Upper lobe of left lung (tissue), 6 donors: ENCODE data around the gene GAMT. TPM values are rescaled to one million over a fixed set of nuclear protein-coding genes. Genes with fewer than 3 reads are reported as not detected.

Source experiments
- ATAC-seq, 2 donors: fragments of 200-7000 bp; cut with Tn5 transposase; one replicate each; pipeline ENCODE4 v1.9.1; 2022; ENCODE audit warnings: mild to moderate bottlenecking in 2 of 2, moderate library complexity in 2 of 2; ENCODE audit not compliant: low FRiP score in 2 of 2
- DNase-seq, 2 donors: peaks; one replicate each; pipeline ENCODE4 v3.0.0-alpha.2; 2019 to 2020
- H3K27ac ChIP-seq, 4 donors: fragments of 200-600 bp; sonication (generic); one replicate each; pipeline ENCODE4 v1.5.1; 2016 to 2019
- H3K27me3 ChIP-seq, 4 donors: fragments of 200-600 bp; sonication (generic); one replicate each; pipeline ENCODE4 v1.5.1; 2017 to 2019
- H3K36me3 ChIP-seq, 4 donors: fragments of 200-600 bp; sonication (generic); one replicate each; pipeline ENCODE4 v1.5.1; 2016 to 2019
- H3K4me1 ChIP-seq, 4 donors: fragments of 200-600 bp; sonication (generic); one replicate each; pipeline ENCODE4 v1.5.1; 2018 to 2019
- H3K4me3 ChIP-seq, 4 donors: fragments of 200-600 bp; sonication (generic); one replicate each; pipeline ENCODE4 v1.5.1; 2017 to 2019; ENCODE audit warnings: mild to moderate bottlenecking in 2 of 4, moderate library complexity in 1 of 4
- H3K9me3 ChIP-seq, 4 donors: fragments of 200-600 bp; sonication (generic); one replicate each; pipeline ENCODE4 v1.5.1; 2018 to 2019
- CTCF ChIP-seq, 6 experiments: fragments of 450-650 bp in 4 of 6; fragments of 200-600 bp in 2 of 6; sonication (generic) in 2 of 6; IDR thresholded peaks; one replicate each; pipeline ENCODE4 v1.5.1; 2016 to 2019; ENCODE audit warnings: antibody characterized with exemption in 6 of 6
- EP300 ChIP-seq, 4 donors: sonication (generic); formaldehyde crosslinking; IDR thresholded peaks; one replicate each; pipeline ENCODE4 v1.5.1; 2017; ENCODE audit warnings: antibody characterized with exemption in 4 of 4, control low read depth in 2 of 4
- POLR2A ChIP-seq, 4 donors: fragments of 450-650 bp; IDR thresholded peaks; one replicate each; pipeline ENCODE4 v1.5.1; 2016 to 2017; ENCODE audit warnings: antibody characterized with exemption in 4 of 4, mild to moderate bottlenecking in 2 of 4
- POLR2AphosphoS5 ChIP-seq, 2 donors: sonication (generic); formaldehyde crosslinking; IDR thresholded peaks; one replicate each; pipeline ENCODE4 v1.5.1; 2017; ENCODE audit warnings: antibody characterized with exemption in 2 of 2
- WGBS, 2 donors: methylation state at CpG; one replicate each; pipeline ENCODE4 v1.1.5; 2017 to 2018; 5-methylcytosine and 5-hydroxymethylcytosine counted together
- total RNA-seq, 6 donors: library from RNA; depleted of rRNA in 4 of 6; stranded (reverse); fragments of >200 nt in 4 of 6; gene quantifications; one replicate each; pipeline versions ENCODE4 v1.1.0 to v1.2.1, GENCODE V29; 2016 to 2021
- donor health status: DM: no; HTN: no; CAD: no; lungs with moderate emphysema.
- donor health status: DM: no; HTN: yes; CAD: no; lungs with severe emphysema.

Gene GAMT
- total RNA-seq, 6 donors from 2014 or later = 4.0 to 12.1 (median 8.1) TPM

- no peak overlapping the region for H3K4me3 ChIP-seq
- TF ChIP-seq EP300 (IDR thresholded peaks at IDR 0.05) (no peak), POLR2AphosphoS5 (IDR thresholded peaks at IDR 0.05) (no peak), POLR2A (IDR thresholded peaks at IDR 0.05) (no peak), CTCF (IDR thresholded peaks at IDR 0.05) (no peak)
- 72 to 80% methylated on average over 22 to 33 of the region's 35 CpGs for WGBS, 2 donors
- no peak for DNase-seq
- peak in 1 of 2 donors; percentile 30 for ATAC-seq
- no peaks in the 10 kb centered on the region for H3K9me3 ChIP-seq
- H3K4me1 ChIP-seq = peaks cover 0 to 14% (median 7%) of the 10 kb centered on the region in 4 donors
- peaks cover 7 to 92% (median 55%) of the 10 kb centered on the region in 4 donors for H3K36me3 ChIP-seq
- no peak overlapping the region for H3K27ac ChIP-seq
- no peaks in the 10 kb centered on the region for H3K27me3 ChIP-seq
Measured at GRCh38 chr19:1366899-1367870, 34.2 kb downstream of the GAMT start.

GRCh38 chr19:1366296-1366695 is 35.0 kb downstream of the GAMT start:
- TF ChIP-seq EP300 (IDR thresholded peaks at IDR 0.05) (no peak), POLR2A (IDR thresholded peaks at IDR 0.05) (no peak), POLR2AphosphoS5 (IDR thresholded peaks at IDR 0.05) (no peak), CTCF (IDR thresholded peaks at IDR 0.05) (no peak)
- no peak overlapping the region for H3K4me3 ChIP-seq
- no peaks in the 10 kb centered on the region for H3K27me3 ChIP-seq
- no peaks in the 10 kb centered on the region for H3K9me3 ChIP-seq
- H3K36me3 ChIP-seq = peaks cover 7 to 92% (median 55%) of the 10 kb centered on the region in 4 donors
- ATAC-seq = no peak
- DNase-seq = no peak
- H3K27ac ChIP-seq = no peak overlapping the region
- 93 to 95% methylated on average over 10 of the region's 10 CpGs for whole genome bisulfite sequencing, 2 donors
- H3K4me1 ChIP-seq = peaks cover 0 to 22% (median 16%) of the 10 kb centered on the region in 4 donors

- Histone ChIP-seq H3K9me3 (no peaks in the 10 kb centered on the region), H3K4me3 (no peak overlapping the region), H3K27me3 (no peaks in the 10 kb centered on the region), H3K36me3 (peaks cover 7 to 92% (median 50%) of the 10 kb centered on the region in 4 donors), H3K27ac (no peak overlapping the region), H3K4me1 (peaks cover 5 to 29% (median 22%) of the 10 kb centered on the region in 4 donors)
- DNase-seq = no peak
- WGBS, 2 donors = 83 to 86% methylated on average over 26 to 37 of the region's 37 CpGs
- TF ChIP-seq POLR2AphosphoS5 (IDR thresholded peaks at IDR 0.05) (no peak), POLR2A (IDR thresholded peaks at IDR 0.05) (no peak), CTCF (IDR thresholded peaks at IDR 0.05) (no peak), EP300 (IDR thresholded peaks at IDR 0.05) (no peak)
- ATAC-seq = no peak
Measured at GRCh38 chr19:1365319-1366269, 35.7 kb downstream of the GAMT start.

- 59 to 76% methylated on average over 15 of the region's 15 CpGs for WGBS, 2 donors
- DNase-seq = no peak
- TF ChIP-seq CTCF (IDR thresholded peaks at IDR 0.05) = peak in 2 of 6 experiments; percentile 9 to 26
- no peak for TF ChIP-seq POLR2A (IDR thresholded peaks at IDR 0.05)
- no peak for TF ChIP-seq POLR2AphosphoS5 (IDR thresholded peaks at IDR 0.05)
- Histone ChIP-seq H3K4me3 (no peak overlapping the region), H3K27ac (no peak overlapping the region), H3K36me3 (peaks cover 7 to 92% (median 43%) of the 10 kb centered on the region in 4 donors), H3K4me1 (peaks cover 7 to 33% (median 23%) of the 10 kb centered on the region in 4 donors), H3K9me3 (no peaks in the 10 kb centered on the region), H3K27me3 (no peaks in the 10 kb centered on the region)
- ATAC-seq = no peak
Measured at GRCh38 chr19:1364070-1364704, 37.2 kb downstream of the GAMT start.
